Fibroblast of pulmonary artery (primary cell): ENCODE results near the gene ELFN1.
A peak's percentile ranks its signal among the peaks of the same experiment; 100 is the strongest.

Source experiments
- DNase-seq: peaks from one replicate; pipeline ENCODE4 v3.0.0-alpha.2; 2010; ENCODE audit warnings: low read depth
- H3K4me3 ChIP-seq: replicated peaks from 2 replicates; pipeline ENCODE4 v1.5.1; 2011; ENCODE audit warnings: low read depth, mild to moderate bottlenecking, control low read depth, low read length, moderate library complexity
- TF ChIP-seq, protein P1 (sequence below): IDR thresholded peaks from 2 replicates; pipeline ENCODE4 v1.5.1; 2011; ENCODE audit warnings: mild to moderate bottlenecking, control low read depth, low read length, inconsistent platforms; ENCODE audit errors: missing control alignments

The ELFN1 gene

DNA sequence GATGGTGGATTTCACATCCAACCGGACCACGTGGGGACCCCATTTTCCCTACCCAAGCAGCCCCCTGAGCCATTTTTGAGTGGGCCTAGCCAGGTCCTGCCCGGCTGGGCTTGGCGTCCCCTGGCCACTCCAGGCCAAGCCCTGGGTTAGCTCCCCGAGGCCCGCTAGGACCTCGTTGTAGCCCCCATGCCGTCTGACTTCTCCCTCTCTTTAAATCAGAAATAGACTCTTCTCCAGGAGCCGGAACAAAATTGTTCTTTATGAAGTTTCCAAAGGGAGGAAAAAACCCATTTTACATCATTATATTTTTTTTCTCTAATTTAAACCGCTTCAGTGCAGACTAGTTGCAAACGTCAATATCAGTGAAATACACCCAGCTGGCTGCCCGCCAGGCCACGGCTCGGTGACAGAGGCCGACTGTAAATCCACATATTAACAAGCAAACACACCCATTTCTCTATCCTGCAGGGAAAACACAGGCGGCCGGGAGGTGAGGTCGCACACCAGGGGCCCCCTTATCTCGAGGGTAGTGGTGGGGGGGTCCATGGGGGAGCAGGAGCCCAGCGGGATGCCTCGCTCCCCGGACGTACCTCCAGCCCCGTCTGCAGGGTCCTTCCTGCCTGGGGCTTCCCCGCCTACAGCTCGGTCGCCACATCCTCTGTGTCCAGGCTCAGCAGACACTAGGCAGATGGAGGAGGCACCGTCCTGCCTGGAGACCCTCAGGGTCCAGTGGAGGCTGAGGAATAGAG lies 72.7 kb downstream of the ELFN1 start:
- peak; percentile 36 for DNase-seq
- TF ChIP-seq, protein P1, sequence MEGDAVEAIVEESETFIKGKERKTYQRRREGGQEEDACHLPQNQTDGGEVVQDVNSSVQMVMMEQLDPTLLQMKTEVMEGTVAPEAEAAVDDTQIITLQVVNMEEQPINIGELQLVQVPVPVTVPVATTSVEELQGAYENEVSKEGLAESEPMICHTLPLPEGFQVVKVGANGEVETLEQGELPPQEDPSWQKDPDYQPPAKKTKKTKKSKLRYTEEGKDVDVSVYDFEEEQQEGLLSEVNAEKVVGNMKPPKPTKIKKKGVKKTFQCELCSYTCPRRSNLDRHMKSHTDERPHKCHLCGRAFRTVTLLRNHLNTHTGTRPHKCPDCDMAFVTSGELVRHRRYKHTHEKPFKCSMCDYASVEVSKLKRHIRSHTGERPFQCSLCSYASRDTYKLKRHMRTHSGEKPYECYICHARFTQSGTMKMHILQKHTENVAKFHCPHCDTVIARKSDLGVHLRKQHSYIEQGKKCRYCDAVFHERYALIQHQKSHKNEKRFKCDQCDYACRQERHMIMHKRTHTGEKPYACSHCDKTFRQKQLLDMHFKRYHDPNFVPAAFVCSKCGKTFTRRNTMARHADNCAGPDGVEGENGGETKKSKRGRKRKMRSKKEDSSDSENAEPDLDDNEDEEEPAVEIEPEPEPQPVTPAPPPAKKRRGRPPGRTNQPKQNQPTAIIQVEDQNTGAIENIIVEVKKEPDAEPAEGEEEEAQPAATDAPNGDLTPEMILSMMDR = no peak
- no peak overlapping the region for H3K4me3 ChIP-seq

GRCh38 chr7:1743481-1744230 lies 73.6 kb downstream of the ELFN1 start:
- TF ChIP-seq, protein P1 = no peak
- H3K4me3 ChIP-seq = no peak overlapping the region
- no peak for DNase-seq

DNA sequence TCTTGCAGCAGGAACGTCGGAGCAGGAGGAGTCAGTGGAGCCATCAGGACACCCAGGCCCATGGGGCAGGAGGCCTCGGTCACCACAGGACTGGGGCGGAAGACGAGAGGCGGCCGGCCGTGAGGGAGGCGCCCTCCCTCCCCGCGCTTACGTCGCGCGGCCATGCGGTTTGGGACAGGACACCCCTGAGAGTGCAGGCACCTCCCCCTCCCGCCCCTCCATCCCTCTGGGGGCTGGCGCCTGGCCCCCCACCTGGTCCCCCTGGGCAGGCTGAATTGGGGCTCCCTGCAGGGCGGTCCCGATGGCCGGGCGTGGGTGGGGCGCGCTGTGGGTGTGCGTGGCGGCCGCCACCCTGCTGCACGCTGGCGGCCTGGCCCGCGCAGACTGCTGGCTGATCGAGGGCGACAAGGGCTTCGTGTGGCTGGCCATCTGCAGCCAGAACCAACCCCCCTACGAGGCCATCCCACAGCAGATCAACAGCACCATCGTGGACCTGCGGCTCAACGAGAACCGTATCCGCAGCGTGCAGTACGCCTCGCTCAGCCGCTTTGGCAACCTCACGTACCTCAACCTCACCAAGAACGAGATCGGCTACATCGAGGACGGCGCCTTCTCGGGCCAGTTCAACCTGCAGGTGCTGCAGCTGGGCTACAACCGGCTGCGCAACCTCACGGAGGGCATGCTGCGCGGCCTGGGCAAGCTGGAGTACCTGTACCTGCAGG lies 74.4 kb downstream of the ELFN1 start:
- no peak for DNase-seq
- TF ChIP-seq, protein P1 = no peak
- no peak overlapping the region for H3K4me3 ChIP-seq

GRCh38 chr7:1745018-1745532 lies 75.0 kb downstream of the ELFN1 start:
- H3K4me3 ChIP-seq = no peak overlapping the region
- DNase-seq = no peak
- TF ChIP-seq, protein P1 = no peak

- no peak for DNase-seq
- TF ChIP-seq, protein P1 = no peak
- H3K4me3 ChIP-seq = no peak overlapping the region
Observed at GRCh38 chr7:1745576-1746490, 75.8 kb downstream of the ELFN1 start.

- DNase-seq = no peak
- H3K4me3 ChIP-seq = no peak overlapping the region
- TF ChIP-seq, protein P1 = no peak
Observed at GRCh38 chr7:1746491-1746975, 76.5 kb downstream of the ELFN1 start.
